Activated naive CD8-positive, alpha-beta T cell treated with anti-CD3 and anti-CD28 coated beads, Interleukin-2, amount 10 ng/mL, durations not matched to agents 7 days and 5 days (primary cell): ENCODE measurements around the gene PTRH1. TPM values are rescaled to one million over a fixed set of nuclear protein-coding genes. Genes with fewer than 3 reads are reported as not detected.

Experiments
- ATAC-seq: fragments of 150-1000 bp; cut with Tn5 transposase; one replicate; pipeline ENCODE4 v1.10.0; 2021; ENCODE audit warnings: low read depth, moderate library complexity
- POLR2A ChIA-PET: fragments of 350-600 bp; sonication (Branson Sonifier 250); formaldehyde crosslinking; loops from one replicate; lab custom pipeline; 2021; ENCODE audit warnings: antibody characterized with exemption; lab: Charles Lee
- DNase-seq: peaks from one replicate; pipeline ENCODE4 v3.0.0; 2021
- H3K27ac Mint-ChIP-seq: one replicate; pipeline ENCODE4 v1.8.0; 2022; ENCODE audit warnings: mild to moderate bottlenecking, mixed read lengths
- H3K27me3 Mint-ChIP-seq: one replicate; pipeline ENCODE4 v1.8.0; 2022; ENCODE audit warnings: mild to moderate bottlenecking, moderate library complexity, mixed read lengths
- H3K36me3 Mint-ChIP-seq: one replicate; pipeline ENCODE4 v1.8.0; 2021; ENCODE audit warnings: mild to moderate bottlenecking, mixed read lengths
- H3K4me1 Mint-ChIP-seq: one replicate; pipeline ENCODE4 v1.8.0; 2021; ENCODE audit warnings: mixed read lengths
- H3K4me3 Mint-ChIP-seq: one replicate; pipeline ENCODE4 v1.8.0; 2022; ENCODE audit warnings: mild to moderate bottlenecking, moderate library complexity, mixed read lengths
- H3K9me3 Mint-ChIP-seq: one replicate; pipeline ENCODE4 v1.8.0; 2021; ENCODE audit warnings: mixed read lengths
- total RNA-seq, 2 experiments: library from RNA; stranded (reverse); gene quantifications; one replicate each; pipeline ENCODE4 v1.2.3, GENCODE V29; 2021

Gene PTRH1
- total RNA-seq, 2 experiments from 2014 or later, result 9.9 to 13.1 TPM

- H3K4me1 Mint-ChIP-seq, result no peaks in the 10 kb centered on the region
- POLR2A ChIA-PET, result no interaction called here
- ATAC-seq (no peak), DNase-seq (no peak)
- H3K27me3 Mint-ChIP-seq, result no peaks in the 10 kb centered on the region
- no peak overlapping the region for H3K4me3 Mint-ChIP-seq
- H3K27ac Mint-ChIP-seq, result no peak overlapping the region
- peaks cover 4% of the 10 kb centered on the region for H3K36me3 Mint-ChIP-seq
- no peaks in the 10 kb centered on the region for H3K9me3 Mint-ChIP-seq
Observed at GRCh38 chr9:127676638-127677037, 38.8 kb downstream of the PTRH1 start.

- DNase-seq (no peak), ATAC-seq (no peak)
- POLR2A ChIA-PET, result no interaction called here
- Mint-ChIP-seq H3K36me3 (peaks cover 1% of the 10 kb centered on the region), H3K27ac (no peak overlapping the region), H3K9me3 (no peaks in the 10 kb centered on the region), H3K27me3 (no peaks in the 10 kb centered on the region), H3K4me3 (no peak overlapping the region), H3K4me1 (no peaks in the 10 kb centered on the region)
Observed at GRCh38 chr9:127673234-127673633, 42.2 kb downstream of the PTRH1 start.

GRCh38 chr9:127667906-127668305, 47.6 kb downstream of the PTRH1 start:
- POLR2A ChIA-PET, result no interaction called here

DNA sequence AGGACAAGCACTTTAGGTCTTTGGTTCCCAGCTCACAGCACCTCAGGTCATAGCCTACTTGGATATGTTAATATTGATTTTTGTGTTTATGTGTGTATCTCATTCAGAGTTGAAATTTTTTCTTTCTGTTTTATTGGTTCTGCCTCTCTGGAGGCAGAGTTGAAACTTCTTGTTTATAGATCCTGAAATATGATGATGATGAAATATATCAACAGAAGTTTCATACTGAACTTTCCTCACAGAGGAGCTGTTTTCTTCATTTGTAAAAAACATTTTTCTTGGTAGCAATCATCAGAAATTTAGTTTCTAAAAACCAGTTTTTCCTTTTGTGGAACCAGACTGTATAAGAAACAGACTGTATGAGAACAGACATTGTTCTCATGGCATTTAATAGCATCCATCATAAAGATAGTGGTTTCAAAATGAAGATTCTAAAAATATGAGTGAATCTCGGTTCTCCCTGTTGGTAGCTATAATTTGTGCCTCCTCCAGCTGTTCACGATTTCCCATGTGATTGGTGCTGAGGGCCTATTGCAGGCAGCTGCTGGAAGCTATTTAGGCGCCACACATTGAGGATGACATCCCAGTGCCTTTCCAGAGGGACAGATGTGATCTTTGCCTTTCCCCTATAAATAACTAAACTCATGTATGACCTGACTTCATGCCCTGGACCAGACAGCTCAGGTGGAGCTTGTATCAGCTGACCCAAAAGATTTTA, 48.2 kb downstream of the PTRH1 start:
- Mint-ChIP-seq H3K27ac (no peak overlapping the region), H3K27me3 (no peaks in the 10 kb centered on the region), H3K9me3 (no peaks in the 10 kb centered on the region), H3K36me3 (peaks cover 5% of the 10 kb centered on the region), H3K4me3 (no peak overlapping the region), H3K4me1 (no peaks in the 10 kb centered on the region)
- ATAC-seq, result no peak
- no peak for DNase-seq
- POLR2A ChIA-PET, result no interaction called here

More at GRCh38 chr9:127667906-127668305, 47.6 kb downstream of the PTRH1 start:
- H3K27me3 Mint-ChIP-seq, result no peaks in the 10 kb centered on the region
- ATAC-seq (no peak), DNase-seq (no peak)
- no peaks in the 10 kb centered on the region for H3K4me1 Mint-ChIP-seq
- H3K36me3 Mint-ChIP-seq, result peaks cover 5% of the 10 kb centered on the region
- H3K9me3 Mint-ChIP-seq, result no peaks in the 10 kb centered on the region
- H3K27ac Mint-ChIP-seq, result no peak overlapping the region
- H3K4me3 Mint-ChIP-seq, result no peak overlapping the region

DNA sequence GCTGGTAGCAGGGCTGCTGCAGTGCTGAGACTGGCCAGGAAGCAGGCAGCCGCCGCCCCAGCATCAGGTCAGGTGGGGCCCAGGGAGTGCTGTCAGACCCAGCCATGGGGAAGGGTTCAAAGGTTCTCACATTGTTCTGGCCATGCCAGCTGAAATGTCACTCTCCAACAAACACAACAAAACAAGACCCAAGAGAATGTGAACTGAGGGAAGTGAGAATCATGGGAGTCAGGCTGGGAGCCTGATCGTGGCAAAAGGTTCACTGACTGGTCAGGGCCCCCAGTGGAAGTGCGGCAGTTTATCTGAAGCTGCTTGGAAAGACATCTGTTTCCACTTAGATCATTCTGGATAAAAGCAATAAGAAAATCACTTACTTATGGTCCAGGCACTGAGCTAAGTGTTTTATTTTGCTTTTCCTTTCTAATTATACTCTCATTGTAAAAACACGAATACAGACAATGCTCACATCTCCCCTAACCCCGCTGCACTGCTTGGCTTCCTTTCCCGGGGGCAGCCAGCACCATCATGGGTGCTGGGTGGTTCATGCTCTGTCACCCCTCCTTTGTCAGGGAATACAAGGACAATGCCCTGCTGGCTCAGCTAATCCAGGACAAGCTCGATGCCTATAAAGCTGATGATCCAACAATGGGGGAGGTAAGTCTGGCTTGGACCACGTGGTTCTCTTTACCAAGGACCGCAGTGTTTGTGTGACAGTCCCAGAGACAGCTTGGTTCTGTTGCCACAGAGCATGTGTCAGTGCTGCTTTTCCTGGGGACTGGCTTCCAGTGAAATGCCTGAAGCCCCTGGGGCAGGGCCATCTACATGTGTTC, 50.6 kb downstream of the PTRH1 start:
- ATAC-seq (no peak), DNase-seq (no peak)
- Mint-ChIP-seq H3K36me3 (peaks cover 4% of the 10 kb centered on the region), H3K4me1 (no peaks in the 10 kb centered on the region), H3K9me3 (no peaks in the 10 kb centered on the region), H3K27me3 (no peaks in the 10 kb centered on the region), H3K27ac (no peak overlapping the region), H3K4me3 (no peak overlapping the region)
- POLR2A ChIA-PET, result no interaction called here

GRCh38 chr9:127664324-127664677, 51.2 kb downstream of the PTRH1 start:
- Mint-ChIP-seq H3K27ac (no peak overlapping the region), H3K4me1 (no peaks in the 10 kb centered on the region), H3K9me3 (no peaks in the 10 kb centered on the region), H3K27me3 (no peaks in the 10 kb centered on the region), H3K36me3 (peaks cover 4% of the 10 kb centered on the region), H3K4me3 (no peak overlapping the region)
- POLR2A ChIA-PET, result no interaction called here
- DNase-seq (no peak), ATAC-seq (no peak)

Other genes starting within 250 kb of the PTRH1 start
- gene STXBP1, start 103.4 kb downstream of the PTRH1 start, total RNA-seq, result 10 to 100 TPM; 19.8 to 21.7 TPM
- under 1 TPM in 1 of 2 experiments, not detected in 1; 0.23 TPM for gene CFAP157, start 8.7 kb downstream of the PTRH1 start, total RNA-seq
- gene TTC16, start 416 bp upstream of the PTRH1 start, total RNA-seq, result 1 to 10 TPM; 4.4 to 5.3 TPM
- 10 to 100 TPM; 21.7 to 24.4 TPM for gene TOR2A, start 19.6 kb upstream of the PTRH1 start, total RNA-seq
- gene SH2D3C, start 63.0 kb upstream of the PTRH1 start, total RNA-seq, result 10 to 100 TPM; 64.6 to 67.1 TPM
- gene CDK9, start 70.4 kb upstream of the PTRH1 start, total RNA-seq, result 100 to 1,000 TPM; 134 to 136 TPM
- 100 to 1,000 TPM; 108 to 109 TPM for gene FPGS, start 87.2 kb upstream of the PTRH1 start, total RNA-seq
- gene ENG, start 139.0 kb upstream of the PTRH1 start, total RNA-seq, result 10 to 100 TPM; 19.7 to 20.1 TPM
- 10 to 100 TPM; 46.8 to 54.6 TPM for gene AK1, start 162.0 kb upstream of the PTRH1 start, total RNA-seq
- 100 to 1,000 TPM; 105 to 112 TPM for gene ST6GALNAC6, start 183.9 kb upstream of the PTRH1 start, total RNA-seq
- 10 to 100 TPM; 51.1 to 59.5 TPM for gene ST6GALNAC4, start 201.4 kb upstream of the PTRH1 start, total RNA-seq
- gene PIP5KL1, start 215.1 kb upstream of the PTRH1 start, total RNA-seq, result 1 to 10 TPM; 1.5 to 1.9 TPM
- 10 to 100 TPM; 49.2 to 54.2 TPM for gene DPM2, start 222.2 kb upstream of the PTRH1 start, total RNA-seq